Thoracic aorta (tissue), 2 donors: ENCODE results near the gene CNTNAP4. TPM values are rescaled to one million over a fixed set of nuclear protein-coding genes. Genes with fewer than 3 reads are reported as not detected.

Source experiments
- ATAC-seq: fragments of 150-250 bp; one replicate; pipeline ENCODE4 v1.8.0; 2017; ENCODE audit warnings: low read depth; ENCODE audit not compliant: insufficient number of reproducible peaks, low FRiP score
- DNase-seq: peaks from one replicate; pipeline ENCODE4 v3.0.0-alpha.2; 2020; ENCODE audit warnings: low spot score
- H3K27ac ChIP-seq, 2 donors: fragments of 200-600 bp; sonication (generic); 1 replicate in 1 of 2; 2 replicates in 1 of 2; pipeline ENCODE4 v1.5.1; 2016; ENCODE audit warnings: mild to moderate bottlenecking in 2 of 2, moderate library complexity in 2 of 2
- H3K27me3 ChIP-seq: fragments of 200-600 bp; sonication (generic); replicated peaks from 2 replicates; pipeline ENCODE4 v1.6.0; 2016; ENCODE audit warnings: mild to moderate bottlenecking; ENCODE audit not compliant: insufficient read depth
- H3K36me3 ChIP-seq: fragments of 200-600 bp; sonication (generic); one replicate; pipeline ENCODE4 v1.5.1; 2016
- H3K4me1 ChIP-seq, 2 donors: fragments of 200-600 bp; sonication (generic); 1 replicate in 1 of 2; 2 replicates in 1 of 2; pipeline versions ENCODE4 v1.5.1 to v1.6.0; 2016; ENCODE audit warnings: low read depth in 2 of 2, mild to moderate bottlenecking in 1 of 2; ENCODE audit not compliant: control insufficient read depth in 1 of 2
- H3K4me3 ChIP-seq: fragments of 200-600 bp; sonication (generic); 2 replicates; pipeline ENCODE4 v1.5.1; 2016; ENCODE audit warnings: mild to moderate bottlenecking
- H3K9me3 ChIP-seq: fragments of 200-600 bp; sonication (generic); 2 replicates; pipeline ENCODE4 v1.5.1; 2016
- total RNA-seq, 2 donors: library from RNA; depleted of rRNA; stranded (reverse); fragments of >200 nt; gene quantifications; one replicate each; pipeline versions ENCODE4 v1.1.0 to v1.2.3, GENCODE V29; 2016
- TF ChIP-seq, protein P1 (sequence below): fragments of 200-600 bp; sonication (generic); IDR thresholded peaks from one replicate; pipeline ENCODE4 v1.5.1; 2019; ENCODE audit warnings: antibody characterized with exemption

CNTNAP4 gene
- total RNA-seq, 2 donors from 2014 or later = not detected

DNA sequence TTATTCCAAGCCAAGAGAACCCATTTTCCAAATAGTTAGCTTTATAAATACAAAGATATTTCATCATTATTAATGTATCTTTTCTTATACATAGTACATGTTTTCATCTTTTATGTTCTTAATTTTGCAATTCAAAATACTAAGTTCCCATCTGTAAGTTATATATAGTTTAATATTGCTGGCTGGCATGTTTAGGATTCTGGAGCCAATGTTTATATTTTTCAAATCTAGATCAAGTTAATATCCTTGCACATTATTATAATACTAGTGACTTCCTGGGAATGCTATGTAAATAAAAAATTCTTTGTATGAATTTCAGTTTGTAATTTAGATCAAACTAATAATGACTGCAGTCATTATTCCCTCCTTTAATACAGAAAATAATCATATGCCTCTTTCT lies 189.7 kb downstream of the CNTNAP4 start:
- no peak for ATAC-seq
- H3K27ac ChIP-seq = no peak overlapping the region
- H3K4me1 ChIP-seq = no peaks in the 10 kb centered on the region
- no peaks in the 10 kb centered on the region for H3K27me3 ChIP-seq
- TF ChIP-seq, protein P1, sequence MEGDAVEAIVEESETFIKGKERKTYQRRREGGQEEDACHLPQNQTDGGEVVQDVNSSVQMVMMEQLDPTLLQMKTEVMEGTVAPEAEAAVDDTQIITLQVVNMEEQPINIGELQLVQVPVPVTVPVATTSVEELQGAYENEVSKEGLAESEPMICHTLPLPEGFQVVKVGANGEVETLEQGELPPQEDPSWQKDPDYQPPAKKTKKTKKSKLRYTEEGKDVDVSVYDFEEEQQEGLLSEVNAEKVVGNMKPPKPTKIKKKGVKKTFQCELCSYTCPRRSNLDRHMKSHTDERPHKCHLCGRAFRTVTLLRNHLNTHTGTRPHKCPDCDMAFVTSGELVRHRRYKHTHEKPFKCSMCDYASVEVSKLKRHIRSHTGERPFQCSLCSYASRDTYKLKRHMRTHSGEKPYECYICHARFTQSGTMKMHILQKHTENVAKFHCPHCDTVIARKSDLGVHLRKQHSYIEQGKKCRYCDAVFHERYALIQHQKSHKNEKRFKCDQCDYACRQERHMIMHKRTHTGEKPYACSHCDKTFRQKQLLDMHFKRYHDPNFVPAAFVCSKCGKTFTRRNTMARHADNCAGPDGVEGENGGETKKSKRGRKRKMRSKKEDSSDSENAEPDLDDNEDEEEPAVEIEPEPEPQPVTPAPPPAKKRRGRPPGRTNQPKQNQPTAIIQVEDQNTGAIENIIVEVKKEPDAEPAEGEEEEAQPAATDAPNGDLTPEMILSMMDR = no peak
- no peak overlapping the region for H3K4me3 ChIP-seq
- H3K9me3 ChIP-seq = no peaks in the 10 kb centered on the region
- H3K36me3 ChIP-seq = no peaks in the 10 kb centered on the region
- DNase-seq = no peak

DNA sequence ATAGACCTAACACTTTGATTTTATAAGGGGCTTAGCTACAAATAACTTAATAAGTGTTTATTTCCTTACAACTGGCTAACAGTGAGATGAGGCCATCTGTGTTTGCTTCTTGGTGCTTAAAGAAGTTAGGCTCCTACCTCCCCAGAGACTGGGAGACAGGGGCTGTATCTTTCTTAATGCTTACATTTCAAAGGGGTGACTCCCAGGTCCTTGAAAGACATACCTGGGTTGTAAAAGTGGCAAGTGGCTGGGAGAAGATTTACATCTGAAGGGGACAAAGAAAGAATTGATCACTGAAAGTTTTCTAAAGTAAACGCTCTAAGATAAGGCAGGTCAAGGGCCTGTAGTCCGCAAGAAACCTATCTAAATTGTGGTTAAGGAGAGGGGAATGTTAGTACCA lies 196.8 kb downstream of the CNTNAP4 start:
- Histone ChIP-seq H3K27ac (no peak overlapping the region), H3K36me3 (no peaks in the 10 kb centered on the region), H3K4me1 (no peaks in the 10 kb centered on the region), H3K4me3 (no peak overlapping the region), H3K9me3 (no peaks in the 10 kb centered on the region), H3K27me3 (no peaks in the 10 kb centered on the region)
- TF ChIP-seq, protein P1 = no peak
- DNase-seq (no peak), ATAC-seq (no peak)

DNA sequence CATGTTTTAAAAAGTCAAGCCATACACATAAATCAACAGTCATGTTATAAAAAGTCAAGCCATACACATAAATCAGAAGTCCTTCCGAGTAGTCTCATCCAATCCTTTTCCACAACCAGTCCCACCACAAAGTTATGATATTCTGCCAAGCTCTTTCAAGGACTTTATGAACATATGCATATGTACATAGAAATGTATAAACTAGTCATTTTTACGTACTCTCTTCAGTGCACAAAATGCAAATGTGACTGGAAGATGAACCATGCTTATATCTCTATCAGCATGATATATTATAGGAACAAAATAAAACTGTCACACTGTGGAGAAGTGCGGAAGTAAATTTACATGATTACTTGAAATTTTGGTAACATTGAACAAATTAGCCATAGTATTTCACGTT lies 200.9 kb downstream of the CNTNAP4 start:
- no peaks in the 10 kb centered on the region for H3K27me3 ChIP-seq
- H3K4me1 ChIP-seq = no peaks in the 10 kb centered on the region
- no peak for ATAC-seq
- TF ChIP-seq, protein P1 = no peak
- no peaks in the 10 kb centered on the region for H3K9me3 ChIP-seq
- no peaks in the 10 kb centered on the region for H3K36me3 ChIP-seq
- DNase-seq = no peak
- no peak overlapping the region for H3K27ac ChIP-seq
- no peak overlapping the region for H3K4me3 ChIP-seq

DNA sequence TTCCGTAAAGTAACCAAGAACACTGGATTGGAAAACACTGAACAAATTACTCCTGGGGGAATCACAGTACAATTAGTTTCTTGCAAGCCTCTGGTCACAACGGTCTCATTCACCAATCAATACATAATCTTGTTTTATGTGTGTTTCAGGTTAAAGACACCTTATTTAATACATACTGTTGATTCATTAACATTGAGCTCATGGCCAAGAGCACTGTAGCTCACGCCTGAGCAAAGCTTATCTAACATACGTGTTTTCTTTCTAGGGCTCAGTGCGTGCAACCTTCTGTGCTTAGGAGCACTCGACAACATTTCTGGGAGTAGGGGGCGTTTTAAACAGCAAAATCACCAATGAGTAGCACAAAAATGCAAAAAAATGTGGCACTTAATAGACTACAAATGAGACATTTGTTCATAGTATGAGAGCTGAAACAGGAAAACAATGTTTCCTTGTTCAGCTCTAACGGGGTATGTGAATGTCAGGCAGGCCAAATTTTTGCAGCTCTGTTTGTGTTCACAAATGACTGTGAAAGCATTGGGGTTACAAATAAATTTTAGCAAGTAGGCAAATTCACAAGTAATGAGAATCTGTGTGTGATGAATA lies 206.2 kb downstream of the CNTNAP4 start:
- Histone ChIP-seq H3K36me3 (no peaks in the 10 kb centered on the region), H3K4me3 (no peak overlapping the region), H3K27me3 (no peaks in the 10 kb centered on the region), H3K9me3 (no peaks in the 10 kb centered on the region), H3K27ac (no peak overlapping the region), H3K4me1 (no peaks in the 10 kb centered on the region)
- ATAC-seq (no peak), DNase-seq (no peak)
- TF ChIP-seq, protein P1 = no peak

DNA sequence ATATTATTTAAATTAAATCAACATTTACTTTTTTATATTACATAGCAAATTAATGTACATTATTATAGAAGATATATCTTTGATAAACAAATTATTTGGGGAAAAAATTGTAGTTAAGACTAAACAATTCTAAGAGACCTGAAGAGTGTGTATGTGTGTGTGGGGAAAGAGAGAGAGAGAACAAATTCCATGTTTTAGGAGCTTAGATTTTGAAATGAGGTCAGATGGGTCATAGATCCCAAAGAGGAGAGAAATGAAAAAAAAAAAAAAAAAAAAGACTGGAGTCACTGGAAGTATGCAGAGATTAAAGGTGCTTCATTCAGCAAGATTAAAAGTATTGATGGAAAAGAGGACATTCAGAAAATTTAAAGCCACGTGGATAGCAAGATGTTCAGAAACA lies 206.8 kb downstream of the CNTNAP4 start:
- TF ChIP-seq, protein P1 = no peak
- ATAC-seq (no peak), DNase-seq (no peak)
- no peaks in the 10 kb centered on the region for H3K36me3 ChIP-seq
- no peaks in the 10 kb centered on the region for H3K4me1 ChIP-seq
- no peak overlapping the region for H3K27ac ChIP-seq
- no peak overlapping the region for H3K4me3 ChIP-seq
- H3K9me3 ChIP-seq = no peaks in the 10 kb centered on the region
- H3K27me3 ChIP-seq = no peaks in the 10 kb centered on the region
